Measurements from ENCODE around the gene CYP2F1.
A peak's percentile ranks its signal among the peaks of the same experiment; 100 is the strongest.
"Not testable (repeated sequence)": the region's sequence is repeated elsewhere in the genome, so short reads cannot be mapped to it uniquely, and the experiment has no call there.

CYP2F1 gene

GRCh38 chr19:41144403-41144802 lies 30.2 kb downstream of the CYP2F1 start:
- DNase-seq (ENCODE audit: low read depth): peak; percentile 84
- TF ChIP-seq CTCF (IDR thresholded peaks at IDR 0.05; ENCODE audit: insufficient read depth, low read depth, low read length, missing control alignments): peak; percentile 85
- no peak overlapping the region for H3K4me3 ChIP-seq (ENCODE audit: low read depth, low read length)

GRCh38 chr19:41149831-41150230 lies 35.6 kb downstream of the CYP2F1 start:
- H3K4me3 ChIP-seq (ENCODE audit: low read depth, low read length): no peak overlapping the region
- no peak for TF ChIP-seq CTCF (IDR thresholded peaks at IDR 0.05; ENCODE audit: insufficient read depth, low read depth, low read length, missing control alignments)
- DNase-seq (ENCODE audit: low read depth): no peak

- H3K4me3 ChIP-seq (ENCODE audit: low read depth, low read length); DNase-seq (ENCODE audit: low read depth): not testable (repeated sequence)
These were observed 36.8 kb downstream of the CYP2F1 start for GRCh38 chr19:41150986-41151385.

GRCh38 chr19:41154060-41154459 lies 39.8 kb downstream of the CYP2F1 start:
- TF ChIP-seq CTCF (IDR thresholded peaks at IDR 0.05; ENCODE audit: insufficient read depth, low read depth, low read length, missing control alignments): no peak
- no peak for DNase-seq (ENCODE audit: low read depth)
- no peak overlapping the region for H3K4me3 ChIP-seq (ENCODE audit: low read depth, low read length)

GRCh38 chr19:41156207-41156606 lies 42.0 kb downstream of the CYP2F1 start:
- H3K4me3 ChIP-seq (ENCODE audit: low read depth, low read length): no peak overlapping the region
- no peak for TF ChIP-seq CTCF (IDR thresholded peaks at IDR 0.05; ENCODE audit: insufficient read depth, low read depth, low read length, missing control alignments)
- DNase-seq (ENCODE audit: low read depth): no peak

GRCh38 chr19:41159881-41160280 lies 45.6 kb downstream of the CYP2F1 start:
- no peak for TF ChIP-seq CTCF (IDR thresholded peaks at IDR 0.05; ENCODE audit: insufficient read depth, low read depth, low read length, missing control alignments)
- no peak for DNase-seq (ENCODE audit: low read depth)

GRCh38 chr19:41161903-41162302 lies 47.7 kb downstream of the CYP2F1 start:
- TF ChIP-seq CTCF (IDR thresholded peaks at IDR 0.05; ENCODE audit: insufficient read depth, low read depth, low read length, missing control alignments): no peak
- DNase-seq (ENCODE audit: low read depth): no peak

More at GRCh38 chr19:41159881-41160280, 45.6 kb downstream of the CYP2F1 start:
- no peak overlapping the region for H3K4me3 ChIP-seq (ENCODE audit: low read depth, low read length)

More at GRCh38 chr19:41161903-41162302, 47.7 kb downstream of the CYP2F1 start:
- H3K4me3 ChIP-seq (ENCODE audit: low read depth, low read length): no peak overlapping the region

All from GM12865 (cell line).